Calu3 (cell line): Measurements from ENCODE around the gene ALDH9A1. TPM values are rescaled to one million over a fixed set of nuclear protein-coding genes. Genes with fewer than 3 reads are reported as not detected.
"Not testable (repeated sequence)": the region's sequence is repeated elsewhere in the genome, so short reads cannot be mapped to it uniquely, and the experiment has no call there.

ENCODE experiments used
- BruUV-seq: library from RNA; stranded (reverse); fragments of 400-500 nt; replicated peaks from 2 replicates; lab custom pipeline; 2021; lab: Mats Ljungman, UMichigan
- CTCF ChIA-PET: fragments of 300-600 bp; sonication (Branson Sonifier 250); formaldehyde crosslinking; loops from one replicate; lab custom pipeline; 2022; ENCODE audit warnings: antibody characterized with exemption; lab: Charles Lee
- DNase-seq: peaks from one replicate; pipeline ENCODE4 v3.0.0; 2022
- H3K27ac Mint-ChIP-seq: one replicate; pipeline ENCODE4 v1.8.0; 2022; ENCODE audit warnings: mixed read lengths; ENCODE audit not compliant: unreplicated experiment
- H3K27me3 Mint-ChIP-seq: one replicate; pipeline ENCODE4 v1.8.0; 2022; ENCODE audit warnings: mixed read lengths; ENCODE audit not compliant: unreplicated experiment
- H3K36me3 Mint-ChIP-seq: one replicate; pipeline ENCODE4 v1.8.0; 2022; ENCODE audit warnings: mild to moderate bottlenecking, moderate library complexity, mixed read lengths; ENCODE audit not compliant: insufficient read depth, unreplicated experiment
- H3K4me1 Mint-ChIP-seq: one replicate; pipeline ENCODE4 v1.8.0; 2022; ENCODE audit warnings: mild to moderate bottlenecking, low read depth, mixed read lengths; ENCODE audit not compliant: unreplicated experiment
- H3K4me3 Mint-ChIP-seq: one replicate; pipeline ENCODE4 v1.8.0; 2022; ENCODE audit warnings: mild to moderate bottlenecking, low read depth, moderate library complexity, mixed read lengths; ENCODE audit not compliant: unreplicated experiment
- H3K9me3 Mint-ChIP-seq: one replicate; pipeline ENCODE4 v1.8.0; 2022; ENCODE audit warnings: low read depth, mixed read lengths; ENCODE audit not compliant: unreplicated experiment
- intact Hi-C: fragments of 100-400 bp; cut with micrococcal nuclease; formaldehyde crosslinking; loops from one replicate; pipeline ENCODE4 v1.10.0; 2022; ENCODE audit not compliant: unreplicated experiment
- total RNA-seq: library from RNA; stranded (reverse); gene quantifications from 2 replicates; pipeline ENCODE4 v1.2.3, GENCODE V29; 2022
- TF ChIP-seq, protein P1 (sequence below): fragments of 200-600 bp; IDR thresholded peaks from one replicate; pipeline ENCODE4 v1.8.0; 2022; ENCODE audit warnings: antibody characterized with exemption; ENCODE audit not compliant: unreplicated experiment

ALDH9A1 gene
- total RNA-seq, 1 experiment from 2014 or later, result 57.0 TPM

- Mint-ChIP-seq H3K4me3 (no peak overlapping the region), H3K9me3 (no peaks in the 10 kb centered on the region), H3K36me3 (peaks cover 3% of the 10 kb centered on the region), H3K4me1 (no peaks in the 10 kb centered on the region), H3K27ac (no peak overlapping the region), H3K27me3 (no peaks in the 10 kb centered on the region)
- CTCF ChIA-PET, result interaction anchor here (0.6 kb wide), 1 partner anchor 171 kb away, joined by 5 read pairs; no protein-coding TSS in a partner anchor
- intact Hi-C loops, result no loop called here
- no peak for DNase-seq
- BruUV-seq, result no TSS peak
- TF ChIP-seq, protein P1, sequence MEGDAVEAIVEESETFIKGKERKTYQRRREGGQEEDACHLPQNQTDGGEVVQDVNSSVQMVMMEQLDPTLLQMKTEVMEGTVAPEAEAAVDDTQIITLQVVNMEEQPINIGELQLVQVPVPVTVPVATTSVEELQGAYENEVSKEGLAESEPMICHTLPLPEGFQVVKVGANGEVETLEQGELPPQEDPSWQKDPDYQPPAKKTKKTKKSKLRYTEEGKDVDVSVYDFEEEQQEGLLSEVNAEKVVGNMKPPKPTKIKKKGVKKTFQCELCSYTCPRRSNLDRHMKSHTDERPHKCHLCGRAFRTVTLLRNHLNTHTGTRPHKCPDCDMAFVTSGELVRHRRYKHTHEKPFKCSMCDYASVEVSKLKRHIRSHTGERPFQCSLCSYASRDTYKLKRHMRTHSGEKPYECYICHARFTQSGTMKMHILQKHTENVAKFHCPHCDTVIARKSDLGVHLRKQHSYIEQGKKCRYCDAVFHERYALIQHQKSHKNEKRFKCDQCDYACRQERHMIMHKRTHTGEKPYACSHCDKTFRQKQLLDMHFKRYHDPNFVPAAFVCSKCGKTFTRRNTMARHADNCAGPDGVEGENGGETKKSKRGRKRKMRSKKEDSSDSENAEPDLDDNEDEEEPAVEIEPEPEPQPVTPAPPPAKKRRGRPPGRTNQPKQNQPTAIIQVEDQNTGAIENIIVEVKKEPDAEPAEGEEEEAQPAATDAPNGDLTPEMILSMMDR, result no peak
Observed at GRCh38 chr1:165703648-165704047, 5.3 kb upstream of the ALDH9A1 start.

- H3K27me3 Mint-ChIP-seq, intact Hi-C loops, H3K27ac Mint-ChIP-seq, BruUV-seq, DNase-seq, H3K4me3 Mint-ChIP-seq, H3K4me1 Mint-ChIP-seq, H3K9me3 Mint-ChIP-seq: not testable (repeated sequence)
- H3K36me3 Mint-ChIP-seq, result peaks cover 15% of the 10 kb centered on the region
- CTCF ChIA-PET, result interaction anchor here (0.5 to 0.7 kb wide), 3 partner anchors 104 to 1044 kb away, joined by 3 to 6 read pairs (median 3); no protein-coding TSS in a partner anchor
Observed at GRCh38 chr1:165701922-165702321, 3.6 kb upstream of the ALDH9A1 start.

GRCh38 chr1:165699577-165699976 lies 1.2 kb upstream of the ALDH9A1 start:
- Mint-ChIP-seq H3K4me1 (peaks cover 14% of the 10 kb centered on the region), H3K36me3 (peaks cover 15% of the 10 kb centered on the region), H3K27me3 (no peaks in the 10 kb centered on the region), H3K27ac (no peak overlapping the region), H3K4me3 (no peak overlapping the region), H3K9me3 (no peaks in the 10 kb centered on the region)
- intact Hi-C loops, result loop anchor here (5.0 kb wide), 2 partner anchors 52 to 97 kb away; no protein-coding TSS in a partner anchor
- no peak for DNase-seq
- no TSS peak for BruUV-seq
- CTCF ChIA-PET, result no interaction called here
- TF ChIP-seq, protein P1, result no peak

- H3K4me1 Mint-ChIP-seq, result peaks cover 14% of the 10 kb centered on the region
- H3K9me3 Mint-ChIP-seq, result no peaks in the 10 kb centered on the region
- intact Hi-C loops, result loop anchor here (5.0 kb wide), 2 partner anchors 51 to 96 kb away; no protein-coding TSS in a partner anchor
- peaks cover 15% of the 10 kb centered on the region for H3K36me3 Mint-ChIP-seq
- no peak for DNase-seq
- TSS peak; percentile 58 for BruUV-seq
- H3K4me3 Mint-ChIP-seq, result peak overlapping the region; percentile 98
- CTCF ChIA-PET, result interaction anchor here (0.9 to 1.4 kb wide), 3 partner anchors 12 to 130 kb away, joined by 3 to 5 read pairs (median 3); no protein-coding TSS in a partner anchor
- H3K27ac Mint-ChIP-seq, result peak overlapping the region; percentile 67
- TF ChIP-seq, protein P1, result no peak
- H3K27me3 Mint-ChIP-seq, result no peaks in the 10 kb centered on the region
Observed at GRCh38 chr1:165698761-165699052, 345 bp upstream of the ALDH9A1 start.

DNA sequence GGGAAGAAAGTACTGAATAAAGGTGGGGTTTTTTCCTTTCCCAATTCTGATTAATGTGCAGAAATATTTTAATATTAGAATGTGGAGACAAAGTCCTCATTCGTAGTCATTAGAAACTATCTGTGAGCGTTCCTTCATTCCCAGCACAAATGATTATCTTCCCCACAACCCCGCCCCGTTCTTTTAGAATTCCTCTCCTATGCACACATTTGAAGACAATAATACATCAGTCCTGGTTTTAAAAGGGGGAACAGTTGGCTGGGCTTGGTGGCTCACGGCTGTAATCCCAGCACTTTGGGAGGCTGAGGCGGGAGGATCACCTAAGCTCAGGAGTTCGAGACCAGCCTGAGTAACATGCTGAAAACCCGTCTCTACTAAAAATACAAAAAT lies 876 bp downstream of the ALDH9A1 start:
- intact Hi-C loops, result loop anchor here (2.0 to 5.0 kb wide), 3 partner anchors 50 to 95 kb away; partner anchors contain the start of gene MGST3
- Mint-ChIP-seq H3K9me3 (no peaks in the 10 kb centered on the region), H3K4me3 (peak overlapping the region; percentile 98), H3K4me1 (peaks cover 14% of the 10 kb centered on the region), H3K27me3 (no peaks in the 10 kb centered on the region), H3K27ac (no peak overlapping the region), H3K36me3 (peaks cover 15% of the 10 kb centered on the region)
- BruUV-seq, result no TSS peak
- peak; percentile 5 for DNase-seq
- CTCF ChIA-PET, result interaction anchor here (0.8 to 1.4 kb wide), 8 partner anchors 14 to 227 kb away, joined by 3 to 8 read pairs (median 4); partner anchors contain the start of gene TMCO1
- TF ChIP-seq, protein P1, result no peak
